Breast epithelium (tissue), 4 donors: ENCODE measurements around the gene CHKB. TPM values are rescaled to one million over a fixed set of nuclear protein-coding genes. Genes with fewer than 3 reads are reported as not detected.

ENCODE experiments used
- DNase-seq, 2 donors: peaks; one replicate each; pipeline ENCODE4 v3.0.0-alpha.2; 2019; ENCODE audit warnings: low spot score in 2 of 2
- H3K27ac ChIP-seq, 2 donors: fragments of 200-600 bp; sonication (generic) in 1 of 2; one replicate each; pipeline ENCODE4 v1.5.1; 2016 to 2019; ENCODE audit warnings: mild to moderate bottlenecking in 1 of 2
- H3K27me3 ChIP-seq, 2 donors: fragments of 200-600 bp; sonication (generic) in 1 of 2; one replicate each; pipeline versions ENCODE4 v1.5.1 to v1.6.0; 2017 to 2019; ENCODE audit warnings: control low read depth in 1 of 2, mild to moderate bottlenecking in 1 of 2
- H3K36me3 ChIP-seq: fragments of 200-600 bp; one replicate; pipeline ENCODE4 v1.5.1; 2019
- H3K4me1 ChIP-seq, 2 donors: fragments of 200-600 bp; sonication (generic); one replicate each; pipeline ENCODE4 v1.5.1; 2016 to 2019; ENCODE audit warnings: control low read depth in 1 of 2
- H3K4me3 ChIP-seq, 3 donors: fragments of 200-600 bp; sonication (generic); 1 replicate in 2 of 3; 2 replicates in 1 of 3; pipeline ENCODE4 v1.5.1; 2016 to 2019; ENCODE audit warnings: mild to moderate bottlenecking in 3 of 3, moderate library complexity in 2 of 3
- H3K9me3 ChIP-seq, 2 donors: fragments of 200-600 bp; sonication (generic) in 1 of 2; one replicate each; pipeline ENCODE4 v1.5.1; 2016 to 2019; ENCODE audit warnings: control low read depth in 1 of 2
- POLR2A ChIP-seq: fragments of 450-650 bp; IDR thresholded peaks from one replicate; pipeline ENCODE4 v1.6.1; 2016; ENCODE audit warnings: antibody characterized with exemption, mild to moderate bottlenecking, moderate library complexity
- POLR2AphosphoS5 ChIP-seq, 3 donors: sonication (generic); formaldehyde crosslinking; IDR thresholded peaks; one replicate each; pipeline ENCODE4 v1.6.1; 2017; ENCODE audit warnings: antibody characterized with exemption in 3 of 3
- intact Hi-C: fragments of 100-400 bp; cut with DNase I; formaldehyde crosslinking; loops from one replicate; pipeline ENCODE4 v1.15.1; 2023; ENCODE audit warnings: low total_unique reads
- total RNA-seq, 3 donors: library from RNA; depleted of rRNA; stranded (reverse); fragments of >200 nt; gene quantifications; one replicate each; pipeline ENCODE4 v1.1.0, GENCODE V29; 2016
- TF ChIP-seq, protein P1 (sequence below), 3 donors: fragments of 450-650 bp; IDR thresholded peaks; one replicate each; pipeline ENCODE4 v1.5.1; 2016 to 2017; ENCODE audit warnings: antibody characterized with exemption in 3 of 3, mild to moderate bottlenecking in 3 of 3, moderate library complexity in 3 of 3

The CHKB gene
- total RNA-seq, 3 donors from 2014 or later, result 53.9 to 77.6 (median 71.4) TPM

DNA sequence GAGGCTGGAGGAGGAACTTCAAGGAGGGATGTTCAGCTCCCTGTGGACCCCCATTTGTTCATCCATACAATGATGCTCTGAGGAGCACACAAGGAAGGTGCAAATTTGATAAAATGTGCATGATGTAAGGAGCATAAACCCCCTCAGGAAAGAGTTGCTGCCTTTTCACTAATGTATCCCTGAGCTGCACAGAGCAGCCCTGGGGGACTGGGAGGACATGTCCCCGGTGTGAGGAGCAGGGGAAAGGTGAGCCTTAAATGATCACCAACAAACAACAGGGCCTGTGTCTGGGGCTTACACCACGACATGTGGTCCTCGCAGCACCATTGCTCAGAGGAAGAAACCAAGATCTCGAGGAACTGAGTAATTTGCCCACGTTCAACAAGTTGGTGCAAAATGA, 14.4 kb upstream of the CHKB start:
- no peak overlapping the region for H3K27ac ChIP-seq
- no peaks in the 10 kb centered on the region for H3K27me3 ChIP-seq
- no peak for DNase-seq
- H3K9me3 ChIP-seq, result no peaks in the 10 kb centered on the region
- H3K4me1 ChIP-seq, result peaks cover 4 to 5% of the 10 kb centered on the region in 2 donors
- H3K4me3 ChIP-seq, result no peak overlapping the region
- intact Hi-C loops, result no loop called here
- no peak for TF ChIP-seq POLR2A
- no peak for TF ChIP-seq POLR2AphosphoS5 (IDR thresholded peaks at IDR 0.05)
- TF ChIP-seq, protein P1, sequence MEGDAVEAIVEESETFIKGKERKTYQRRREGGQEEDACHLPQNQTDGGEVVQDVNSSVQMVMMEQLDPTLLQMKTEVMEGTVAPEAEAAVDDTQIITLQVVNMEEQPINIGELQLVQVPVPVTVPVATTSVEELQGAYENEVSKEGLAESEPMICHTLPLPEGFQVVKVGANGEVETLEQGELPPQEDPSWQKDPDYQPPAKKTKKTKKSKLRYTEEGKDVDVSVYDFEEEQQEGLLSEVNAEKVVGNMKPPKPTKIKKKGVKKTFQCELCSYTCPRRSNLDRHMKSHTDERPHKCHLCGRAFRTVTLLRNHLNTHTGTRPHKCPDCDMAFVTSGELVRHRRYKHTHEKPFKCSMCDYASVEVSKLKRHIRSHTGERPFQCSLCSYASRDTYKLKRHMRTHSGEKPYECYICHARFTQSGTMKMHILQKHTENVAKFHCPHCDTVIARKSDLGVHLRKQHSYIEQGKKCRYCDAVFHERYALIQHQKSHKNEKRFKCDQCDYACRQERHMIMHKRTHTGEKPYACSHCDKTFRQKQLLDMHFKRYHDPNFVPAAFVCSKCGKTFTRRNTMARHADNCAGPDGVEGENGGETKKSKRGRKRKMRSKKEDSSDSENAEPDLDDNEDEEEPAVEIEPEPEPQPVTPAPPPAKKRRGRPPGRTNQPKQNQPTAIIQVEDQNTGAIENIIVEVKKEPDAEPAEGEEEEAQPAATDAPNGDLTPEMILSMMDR (IDR thresholded peaks at IDR 0.05), result no peak
- H3K36me3 ChIP-seq, result no peaks in the 10 kb centered on the region

- intact Hi-C loops, result no loop called here
- TF ChIP-seq POLR2A, result no peak
- no peak for TF ChIP-seq POLR2AphosphoS5 (IDR thresholded peaks at IDR 0.05)
- TF ChIP-seq, protein P1 (IDR thresholded peaks at IDR 0.05), result no peak
- Histone ChIP-seq H3K9me3 (no peaks in the 10 kb centered on the region), H3K36me3 (no peaks in the 10 kb centered on the region), H3K27me3 (no peaks in the 10 kb centered on the region), H3K27ac (no peak overlapping the region), H3K4me1 (peaks cover 0 to under 1% of the 10 kb centered on the region in 2 donors), H3K4me3 (no peak overlapping the region)
- DNase-seq, result no peak
Measured at GRCh38 chr22:50595189-50595588, 12.5 kb upstream of the CHKB start.

GRCh38 chr22:50587407-50587806, 4.8 kb upstream of the CHKB start:
- intact Hi-C loops, result no loop called here
- DNase-seq, result no peak
- Histone ChIP-seq H3K27ac (no peak overlapping the region), H3K4me1 (no peaks in the 10 kb centered on the region), H3K27me3 (no peaks in the 10 kb centered on the region), H3K36me3 (no peaks in the 10 kb centered on the region), H3K9me3 (no peaks in the 10 kb centered on the region), H3K4me3 (no peak overlapping the region)
- TF ChIP-seq POLR2A (no peak), POLR2AphosphoS5 (IDR thresholded peaks at IDR 0.05) (no peak)
- TF ChIP-seq, protein P1 (IDR thresholded peaks at IDR 0.05), result no peak

- Histone ChIP-seq H3K4me1 (peaks cover 0 to 5% of the 10 kb centered on the region in 2 donors), H3K9me3 (no peaks in the 10 kb centered on the region), H3K27me3 (no peaks in the 10 kb centered on the region), H3K4me3 (no peak overlapping the region), H3K27ac (no peak overlapping the region), H3K36me3 (no peaks in the 10 kb centered on the region)
- intact Hi-C loops, result no loop called here
- TF ChIP-seq, protein P1 (IDR thresholded peaks at IDR 0.05), result no peak
- TF ChIP-seq POLR2A, result no peak
- TF ChIP-seq POLR2AphosphoS5 (IDR thresholded peaks at IDR 0.05), result no peak
- no peak for DNase-seq
Measured at GRCh38 chr22:50586416-50586815, 3.8 kb upstream of the CHKB start.

- no peaks in the 10 kb centered on the region for H3K36me3 ChIP-seq
- H3K27ac ChIP-seq, result no peak overlapping the region
- H3K27me3 ChIP-seq, result no peaks in the 10 kb centered on the region
- no peak for TF ChIP-seq POLR2A
- TF ChIP-seq, protein P1 (IDR thresholded peaks at IDR 0.05), result no peak
- TF ChIP-seq POLR2AphosphoS5 (IDR thresholded peaks at IDR 0.05), result no peak
- no peaks in the 10 kb centered on the region for H3K9me3 ChIP-seq
- DNase-seq, result no peak
- intact Hi-C loops, result no loop called here
- peaks cover 0 to 8% of the 10 kb centered on the region in 2 donors for H3K4me1 ChIP-seq
- H3K4me3 ChIP-seq, result no peak overlapping the region
Measured at GRCh38 chr22:50585781-50586180, 3.1 kb upstream of the CHKB start.
